ENCODE results near the gene SARS2. TPM values are rescaled to one million over a fixed set of nuclear protein-coding genes. Genes with fewer than 3 reads are reported as not detected.
A peak's percentile ranks its signal among the peaks of the same experiment; 100 is the strongest.
"Not testable (repeated sequence)": the region's sequence is repeated elsewhere in the genome, so short reads cannot be mapped to it uniquely, and the experiment has no call there.

The SARS2 gene
- total RNA-seq, 5 donors from 2014 or later (not counting 1 experiment from before 2014, with no cell fraction given): 22.0 to 33.5 (median 26.0) TPM

DNA sequence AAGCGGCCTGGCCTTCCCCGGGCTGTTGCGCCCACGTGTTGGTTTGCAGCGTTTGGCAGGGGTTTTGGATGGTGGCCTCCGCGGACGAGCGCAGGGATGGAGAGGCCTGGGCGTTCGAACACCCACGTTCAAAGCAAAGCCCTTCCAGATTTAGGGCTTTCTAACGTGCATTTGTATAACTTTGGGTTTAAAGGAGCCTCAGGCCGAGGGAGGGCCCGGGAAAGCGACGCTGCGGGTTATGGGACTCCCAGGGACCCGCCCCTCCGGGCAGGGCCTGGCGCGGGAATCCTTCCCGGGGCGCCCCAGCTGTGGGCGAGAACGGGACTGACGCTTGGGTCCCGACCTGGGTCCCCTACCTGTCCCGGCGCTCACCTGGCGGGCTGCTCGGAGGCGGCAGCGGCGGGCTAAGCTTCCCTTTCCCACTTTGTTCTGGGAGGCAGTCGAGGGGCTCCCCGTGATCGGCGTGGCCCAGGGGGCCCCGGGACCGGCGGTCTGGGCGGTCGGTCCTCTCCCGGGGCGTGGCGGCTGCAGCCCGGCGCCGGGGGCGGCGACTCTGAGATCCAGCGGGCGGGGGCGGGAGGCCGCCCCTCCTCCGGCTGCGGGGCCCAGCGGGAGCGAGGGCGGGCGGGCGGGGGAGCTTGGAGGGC is 44.8 kb upstream of the SARS2 start, which contains the start of gene FBXO17:
Gene FBXO17, minus strand, starts transcription at position 529 of the 647 bp plus-strand sequence. CDS start 25,423 bp downstream, outside the sequence.
- H3K36me3 ChIP-seq (ENCODE audit: control insufficient read depth in 2 of 2, extremely low read depth in 1 of 2, insufficient read depth in 1 of 2, low read length in 1 of 2): no peaks in the 10 kb centered on the region
- no peaks in the 10 kb centered on the region for H3K9me3 ChIP-seq
- Mint-ChIP-seq H3K27ac (peak within 1 kb of the TSS in 1 of 2 donors; percentile 49), H3K27me3 (peaks cover 36 to 41% of the 10 kb centered on the region in 2 donors), H3K36me3 (no peaks in the 10 kb centered on the region), H3K4me3 (peak within 1 kb of the TSS; percentile 43 to 73 (median 53)), H3K4me1 (peaks cover 9 to 16% (median 11%) of the 10 kb centered on the region in 3 donors), H3K9me3 (no peaks in the 10 kb centered on the region)
- CTCF ChIA-PET: no interaction called here
- ATAC-seq (replicated peaks in 1 of 4) (no peak), DNase-seq (no peak)
- H3K4me1 ChIP-seq (ENCODE audit: control insufficient read depth in 1 of 2, extremely low read depth in 1 of 2, insufficient read depth in 2 of 2, low read length in 2 of 2): peaks cover 0 to 10% of the 10 kb centered on the region in 2 experiments
- 19% methylated on average over 53 of the region's 63 CpGs for WGBS (ENCODE audit: insufficient coverage)
- H3K4me3 ChIP-seq (ENCODE audit: control insufficient read depth in 1 of 2, extremely low read depth in 1 of 2, low read length in 1 of 2): no peak within 1 kb of the TSS
- H3K27ac ChIP-seq (ENCODE audit: low read length): no peak within 1 kb of the TSS
- POLR2A ChIA-PET: no interaction called here
- peaks cover 0 to 38% of the 10 kb centered on the region in 2 experiments for H3K27me3 ChIP-seq (replicated peaks in 1 of 2; ENCODE audit: control insufficient read depth in 2 of 2, extremely low read depth in 1 of 2, insufficient read depth in 2 of 2, low read length in 1 of 2)

DNA sequence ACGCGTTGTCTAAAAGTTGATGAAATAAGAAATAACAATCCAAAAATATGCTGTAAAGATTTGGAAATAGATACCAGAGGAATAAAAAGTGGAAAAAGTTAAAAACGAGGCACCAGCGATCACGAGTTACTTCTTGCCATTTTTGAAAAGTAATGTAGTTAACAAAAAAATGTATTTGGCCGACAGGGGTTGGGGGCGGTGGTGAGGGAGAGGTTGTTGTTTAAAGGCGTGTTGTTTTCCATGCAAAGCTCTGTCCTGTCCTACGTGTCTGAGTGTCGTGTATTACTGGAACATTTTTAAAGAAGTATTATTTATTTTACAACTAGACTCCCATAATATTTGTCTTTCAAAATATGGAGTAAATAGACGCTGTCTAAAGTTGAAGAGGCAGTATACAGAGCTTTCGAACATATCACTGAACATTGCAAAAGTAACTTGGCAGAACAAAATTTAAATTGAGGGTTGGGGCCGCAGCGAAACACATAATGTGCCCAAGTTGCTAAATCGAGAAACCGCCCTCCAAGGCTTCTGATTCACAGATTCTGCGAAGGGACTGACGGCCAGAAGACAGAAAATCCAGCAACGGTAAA is 44.2 kb upstream of the SARS2 start:
- Mint-ChIP-seq H3K36me3 (no peaks in the 10 kb centered on the region), H3K27me3 (peaks cover 31 to 41% of the 10 kb centered on the region in 2 donors), H3K9me3 (no peaks in the 10 kb centered on the region), H3K4me3 (peak overlapping the region in 2 of 3 donors; percentile 32 to 53), H3K4me1 (peaks cover 9 to 16% (median 11%) of the 10 kb centered on the region in 3 donors), H3K27ac (no peak overlapping the region)
- H3K27ac ChIP-seq (ENCODE audit: low read length): no peak overlapping the region
- H3K4me1 ChIP-seq (ENCODE audit: control insufficient read depth in 1 of 2, extremely low read depth in 1 of 2, insufficient read depth in 2 of 2, low read length in 2 of 2): peaks cover 0 to 10% of the 10 kb centered on the region in 2 experiments
- ChIA-PET POLR2A (no interaction called here), CTCF (interaction anchor here (0.6 kb wide), 2 partner anchors 13 to 341 kb away, joined by 5 to 7 read pairs; no protein-coding TSS in a partner anchor)
- ATAC-seq (replicated peaks in 1 of 4): no peak
- H3K27me3 ChIP-seq (replicated peaks in 1 of 2; ENCODE audit: control insufficient read depth in 2 of 2, extremely low read depth in 1 of 2, insufficient read depth in 2 of 2, low read length in 1 of 2): peaks cover 0 to 38% of the 10 kb centered on the region in 2 experiments
- no peaks in the 10 kb centered on the region for H3K36me3 ChIP-seq (ENCODE audit: control insufficient read depth in 2 of 2, extremely low read depth in 1 of 2, insufficient read depth in 1 of 2, low read length in 1 of 2)
- no peak overlapping the region for H3K4me3 ChIP-seq (ENCODE audit: control insufficient read depth in 1 of 2, extremely low read depth in 1 of 2, low read length in 1 of 2)
- DNase-seq: no peak
- WGBS (ENCODE audit: insufficient coverage): 89% methylated on average over 10 of the region's 19 CpGs
- H3K9me3 ChIP-seq: no peaks in the 10 kb centered on the region

DNA sequence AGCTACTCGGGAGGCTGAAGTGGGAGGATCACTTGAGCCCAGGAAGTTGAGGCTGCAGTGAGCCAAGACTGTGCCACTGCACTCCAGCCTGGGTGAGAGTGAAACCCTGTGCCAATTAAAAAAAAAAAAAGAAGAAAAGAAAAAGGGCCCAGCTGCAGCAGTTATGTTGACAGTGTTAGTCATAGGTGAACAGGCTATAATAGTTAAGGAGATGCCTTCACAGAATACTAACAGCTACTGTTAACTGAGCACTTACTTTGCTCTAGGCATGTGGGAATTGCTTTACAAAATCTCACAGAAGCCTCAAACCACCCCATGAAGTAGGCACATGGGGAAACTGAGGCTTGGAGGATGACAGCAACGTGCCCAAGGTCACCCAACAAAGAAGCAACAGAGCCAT is 41.1 kb upstream of the SARS2 start:
- H3K4me3 ChIP-seq (ENCODE audit: control insufficient read depth in 1 of 2, extremely low read depth in 1 of 2, low read length in 1 of 2): no peak overlapping the region
- Mint-ChIP-seq H3K4me1 (peaks cover 9 to 16% (median 11%) of the 10 kb centered on the region in 3 donors), H3K36me3 (no peaks in the 10 kb centered on the region), H3K27me3 (peaks cover 21 to 23% of the 10 kb centered on the region in 2 donors), H3K27ac (no peak overlapping the region), H3K4me3 (no peak overlapping the region), H3K9me3 (no peaks in the 10 kb centered on the region)
- DNase-seq: no peak
- H3K9me3 ChIP-seq: no peaks in the 10 kb centered on the region
- ChIA-PET CTCF (no interaction called here), POLR2A (interaction anchor here in 1 of 2 donors (0.7 kb wide), 1 partner anchor 378 kb away, joined by 8 read pairs; no protein-coding TSS in a partner anchor)
- no peak overlapping the region for H3K27ac ChIP-seq (ENCODE audit: low read length)
- peaks cover 0 to 10% of the 10 kb centered on the region in 2 experiments for H3K4me1 ChIP-seq (ENCODE audit: control insufficient read depth in 1 of 2, extremely low read depth in 1 of 2, insufficient read depth in 2 of 2, low read length in 2 of 2)
- 67% methylated on average over 1 of the region's 2 CpGs for WGBS (ENCODE audit: insufficient coverage)
- peaks cover 0 to 23% of the 10 kb centered on the region in 2 experiments for H3K27me3 ChIP-seq (replicated peaks in 1 of 2; ENCODE audit: control insufficient read depth in 2 of 2, extremely low read depth in 1 of 2, insufficient read depth in 2 of 2, low read length in 1 of 2)
- H3K36me3 ChIP-seq (ENCODE audit: control insufficient read depth in 2 of 2, extremely low read depth in 1 of 2, insufficient read depth in 1 of 2, low read length in 1 of 2): no peaks in the 10 kb centered on the region
- no peak for ATAC-seq (replicated peaks in 1 of 4)

DNA sequence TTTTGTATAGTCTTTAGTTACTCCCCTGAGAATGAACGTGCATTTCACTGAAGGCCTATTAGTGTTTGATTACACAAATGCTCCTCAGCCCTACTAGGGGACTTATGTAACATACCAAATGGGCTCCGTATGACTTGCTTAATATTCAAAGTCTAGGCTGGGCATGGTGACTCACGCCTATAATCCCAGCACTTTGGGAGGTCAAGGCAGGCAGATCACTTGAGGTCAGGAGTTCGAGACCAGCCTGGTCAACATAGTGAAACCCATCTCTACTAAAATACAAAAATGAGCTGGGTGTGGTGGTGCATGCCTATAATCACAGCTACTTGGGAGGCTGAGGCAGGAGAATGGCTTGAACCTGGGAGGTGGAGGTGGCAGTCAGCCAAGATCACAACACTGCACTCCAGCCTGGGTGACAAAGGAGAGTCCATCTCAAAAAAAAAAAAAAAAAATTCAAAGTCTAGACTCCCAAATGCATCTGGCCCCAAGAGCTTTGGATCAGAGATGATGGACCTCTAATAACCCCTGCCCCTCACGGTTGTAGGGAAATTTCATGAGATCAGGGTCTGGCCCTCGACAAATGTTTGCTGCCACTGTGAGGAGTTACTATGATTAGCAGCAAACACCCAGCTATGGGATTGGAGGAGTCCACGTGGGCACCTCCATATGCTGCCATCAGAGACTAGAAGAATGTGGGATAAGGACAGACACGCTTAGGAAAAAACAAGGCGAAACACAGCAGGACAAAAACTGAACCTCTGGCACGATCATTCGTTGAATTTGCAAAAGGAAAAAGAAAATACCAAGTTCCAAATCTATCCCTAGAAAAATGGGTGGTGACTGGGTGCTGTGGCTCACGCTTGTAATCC is 40.3 kb upstream of the SARS2 start:
- 87% methylated on average over 4 of the region's 12 CpGs for WGBS (ENCODE audit: insufficient coverage)
- Mint-ChIP-seq H3K9me3 (no peaks in the 10 kb centered on the region), H3K4me1 (peaks cover 1 to 9% (median 4%) of the 10 kb centered on the region in 3 donors), H3K36me3 (no peaks in the 10 kb centered on the region), H3K27me3 (peaks cover 15 to 16% of the 10 kb centered on the region in 2 donors), H3K27ac (no peak overlapping the region), H3K4me3 (no peak overlapping the region)
- peaks cover 0 to 6% of the 10 kb centered on the region in 2 experiments for H3K4me1 ChIP-seq (ENCODE audit: control insufficient read depth in 1 of 2, extremely low read depth in 1 of 2, insufficient read depth in 2 of 2, low read length in 2 of 2)
- H3K27ac ChIP-seq (ENCODE audit: low read length): no peak overlapping the region
- no peak overlapping the region for H3K4me3 ChIP-seq (ENCODE audit: control insufficient read depth in 1 of 2, extremely low read depth in 1 of 2, low read length in 1 of 2)
- H3K36me3 ChIP-seq (ENCODE audit: control insufficient read depth in 2 of 2, extremely low read depth in 1 of 2, insufficient read depth in 1 of 2, low read length in 1 of 2): no peaks in the 10 kb centered on the region
- ATAC-seq (replicated peaks in 1 of 4) (no peak), DNase-seq (no peak)
- H3K9me3 ChIP-seq: no peaks in the 10 kb centered on the region
- POLR2A ChIA-PET: interaction anchor here in 1 of 2 donors (0.7 kb wide), 1 partner anchor 379 kb away, joined by 8 read pairs; no protein-coding TSS in a partner anchor
- peaks cover 0 to 15% of the 10 kb centered on the region in 2 experiments for H3K27me3 ChIP-seq (replicated peaks in 1 of 2; ENCODE audit: control insufficient read depth in 2 of 2, extremely low read depth in 1 of 2, insufficient read depth in 2 of 2, low read length in 1 of 2)
- CTCF ChIA-PET: interaction anchor here in 1 of 2 donors (0.5 kb wide), 1 partner anchor 17 kb away, joined by 4 read pairs; no protein-coding TSS in a partner anchor

DNA sequence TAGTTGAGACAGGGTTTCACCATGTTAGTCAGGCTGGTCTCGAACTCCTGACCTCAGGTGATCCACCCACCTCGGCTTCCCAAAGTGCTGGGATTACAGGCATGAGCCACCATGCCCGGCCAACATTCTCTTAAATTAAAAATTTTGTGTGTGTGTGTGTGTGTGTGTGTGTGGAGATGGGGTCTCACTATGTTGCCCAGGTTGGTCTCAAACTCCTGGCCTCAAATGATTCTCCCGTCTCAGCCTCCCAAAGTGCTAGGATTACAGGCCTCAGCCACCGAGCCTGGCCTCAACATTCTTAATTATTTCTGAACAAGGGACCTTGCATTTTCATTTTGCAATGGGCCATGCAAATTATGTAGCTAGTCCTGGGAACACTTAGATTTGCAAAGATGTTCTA is 35.6 kb upstream of the SARS2 start:
- ATAC-seq (replicated peaks in 1 of 4); H3K27ac ChIP-seq (ENCODE audit: low read length); H3K36me3 ChIP-seq (ENCODE audit: control insufficient read depth in 2 of 2, extremely low read depth in 1 of 2, insufficient read depth in 1 of 2, low read length in 1 of 2); H3K9me3 ChIP-seq; H3K4me1 Mint-ChIP-seq; H3K36me3 Mint-ChIP-seq; H3K4me1 ChIP-seq (ENCODE audit: control insufficient read depth in 1 of 2, extremely low read depth in 1 of 2, insufficient read depth in 2 of 2, low read length in 2 of 2); H3K9me3 Mint-ChIP-seq; POLR2A ChIA-PET; H3K4me3 Mint-ChIP-seq; H3K27ac Mint-ChIP-seq; H3K4me3 ChIP-seq (ENCODE audit: control insufficient read depth in 1 of 2, extremely low read depth in 1 of 2, low read length in 1 of 2); DNase-seq: not testable (repeated sequence)
- peaks cover 0 to 17% of the 10 kb centered on the region in 2 experiments for H3K27me3 ChIP-seq (replicated peaks in 1 of 2; ENCODE audit: control insufficient read depth in 2 of 2, extremely low read depth in 1 of 2, insufficient read depth in 2 of 2, low read length in 1 of 2)
- WGBS (ENCODE audit: insufficient coverage): 93% methylated on average over 3 of the region's 5 CpGs
- peaks cover 8 to 13% of the 10 kb centered on the region in 2 donors for H3K27me3 Mint-ChIP-seq
- CTCF ChIA-PET: interaction anchor here in 1 of 2 donors (0.6 kb wide), 1 partner anchor 306 kb away, joined by 4 read pairs; no protein-coding TSS in a partner anchor

DNA sequence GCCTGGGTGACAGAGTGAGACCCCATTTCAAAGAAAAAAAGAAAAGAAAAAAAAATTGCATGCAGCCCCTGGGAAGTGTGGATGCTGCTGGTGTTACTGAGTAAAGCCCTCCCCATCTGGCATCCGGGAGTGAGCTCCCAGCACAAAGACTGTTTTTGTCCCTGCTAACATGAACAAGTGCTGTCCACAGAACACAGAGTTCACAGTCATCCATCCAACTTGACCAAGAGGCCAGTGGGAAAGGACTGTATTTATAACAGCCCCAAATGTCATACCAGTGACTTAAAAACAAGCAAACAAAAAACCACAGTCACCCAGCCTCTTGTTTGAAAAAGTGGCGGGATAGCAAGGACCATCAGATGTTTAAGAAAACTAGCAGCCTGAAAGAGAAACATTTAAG is 34.2 kb upstream of the SARS2 start:
- ChIA-PET CTCF (no interaction called here), POLR2A (no interaction called here)
- no peak overlapping the region for H3K4me3 ChIP-seq (ENCODE audit: control insufficient read depth in 1 of 2, extremely low read depth in 1 of 2, low read length in 1 of 2)
- H3K36me3 Mint-ChIP-seq: peaks cover 3% of the 10 kb centered on the region
- peaks cover 4 to 8% (median 6%) of the 10 kb centered on the region in 3 donors for H3K4me1 Mint-ChIP-seq
- H3K36me3 ChIP-seq (ENCODE audit: control insufficient read depth in 2 of 2, extremely low read depth in 1 of 2, insufficient read depth in 1 of 2, low read length in 1 of 2): no peaks in the 10 kb centered on the region
- no peaks in the 10 kb centered on the region for H3K9me3 Mint-ChIP-seq
- H3K4me1 ChIP-seq (ENCODE audit: control insufficient read depth in 1 of 2, extremely low read depth in 1 of 2, insufficient read depth in 2 of 2, low read length in 2 of 2): peaks cover 0 to 7% of the 10 kb centered on the region in 2 experiments
- H3K9me3 ChIP-seq: no peaks in the 10 kb centered on the region
- DNase-seq (no peak), ATAC-seq (replicated peaks in 1 of 4) (no peak)
- WGBS (ENCODE audit: insufficient coverage): 86% methylated on average over 1 of the region's 2 CpGs
- H3K4me3 Mint-ChIP-seq: no peak overlapping the region
- H3K27me3 ChIP-seq (replicated peaks in 1 of 2; ENCODE audit: control insufficient read depth in 2 of 2, extremely low read depth in 1 of 2, insufficient read depth in 2 of 2, low read length in 1 of 2): peaks cover 0 to 17% of the 10 kb centered on the region in 2 experiments
- peaks cover 8 to 13% of the 10 kb centered on the region in 2 donors for H3K27me3 Mint-ChIP-seq
- no peak overlapping the region for H3K27ac Mint-ChIP-seq
- H3K27ac ChIP-seq (ENCODE audit: low read length): no peak overlapping the region

All from T-cell (primary cell).